Endothelial cell of umbilical vein (primary cell): ENCODE results near the gene ABHD10. TPM values are rescaled to one million over a fixed set of nuclear protein-coding genes. Genes with fewer than 3 reads are reported as not detected.

Experiments
- BruUV-seq: library from RNA; stranded (reverse); fragments of 400-500 nt; replicated peaks from 2 replicates; lab custom pipeline; 2021; lab: Mats Ljungman, UMichigan
- CTCF ChIA-PET: fragments of 300-600, 350-600 bp; sonication (Branson Sonifier 250); formaldehyde crosslinking; loops from one replicate; lab custom pipeline; 2021; ENCODE audit warnings: antibody characterized with exemption, inconsistent platforms; lab: Charles Lee
- POLR2A ChIA-PET: fragments of 300-600, 350-600 bp; sonication (Branson Sonifier 250); formaldehyde crosslinking; loops from one replicate; lab custom pipeline; 2021; ENCODE audit warnings: antibody characterized with exemption, inconsistent platforms; lab: Charles Lee
- DNase-seq: peaks from one replicate; pipeline ENCODE4 v3.0.0-alpha.2; 2011; ENCODE audit warnings: low read depth, low spot score
- FAIRE-seq: peaks from 2 replicates; lab custom pipeline; 2011; peaks lifted over from hg19 to GRCh38; lab: Jason Lieb, UNC
- H2AFZ ChIP-seq: 2 replicates; pipeline ENCODE4 v1.6.0; 2012; ENCODE audit warnings: low read depth, low read length, control low read depth, inconsistent platforms
- H3K27ac ChIP-seq: 2 replicates; pipeline ENCODE4 v1.5.1; 2011; ENCODE audit warnings: low read depth, mild to moderate bottlenecking, control low read depth, low read length, moderate library complexity; ENCODE audit not compliant: insufficient read depth
- H3K27me3 ChIP-seq, 2 experiments: 2 replicates each; pipeline versions ENCODE4 v1.6.0 to v1.6.1; 2011; ENCODE audit warnings: low read length in 2 of 2, mixed read lengths in 1 of 2; ENCODE audit not compliant: control insufficient read depth in 2 of 2, insufficient read depth in 2 of 2
- H3K36me3 ChIP-seq, 2 experiments: 2 replicates in 1 of 2; 3 replicates in 1 of 2; pipeline ENCODE4 v1.5.1; 2011; ENCODE audit warnings: low read length in 2 of 2, mild to moderate bottlenecking in 1 of 2, moderate library complexity in 1 of 2; ENCODE audit not compliant: control insufficient read depth in 2 of 2, insufficient read depth in 2 of 2; ENCODE audit errors: extremely low read depth in 1 of 2
- H3K4me1 ChIP-seq: 3 replicates; pipeline ENCODE4 v1.5.1; 2011; ENCODE audit warnings: mild to moderate bottlenecking, low read length; ENCODE audit not compliant: control insufficient read depth, insufficient read depth; ENCODE audit errors: extremely low read depth
- H3K4me2 ChIP-seq: 2 replicates; pipeline ENCODE4 v1.6.1; 2011; ENCODE audit warnings: low read length, control low read depth, mixed read lengths; ENCODE audit not compliant: insufficient read depth
- H3K4me3 ChIP-seq, 3 experiments: fragments of 200-600 bp in 1 of 3; sonication (generic), shearing (Covaris generic) in 1 of 3; replicated peaks in 1 of 3; 2 replicates each; pipeline ENCODE4 v1.5.1; 2011 to 2016; ENCODE audit warnings: control low read depth in 3 of 3, low read length in 3 of 3, mild to moderate bottlenecking in 2 of 3, inconsistent platforms in 1 of 3, low read depth in 1 of 3, moderate library complexity in 1 of 3; ENCODE audit not compliant: insufficient read depth in 1 of 3
- H3K79me2 ChIP-seq: 2 replicates; pipeline ENCODE4 v1.6.0; 2012; ENCODE audit warnings: low read length, inconsistent platforms; ENCODE audit not compliant: control insufficient read depth, insufficient read depth
- H3K9ac ChIP-seq: replicated peaks from 2 replicates; pipeline ENCODE3; 2011; ENCODE audit warnings: low read length, control low read depth; ENCODE audit not compliant: insufficient read depth; ENCODE audit errors: extremely low read depth
- H3K9me1 ChIP-seq: replicated peaks from 3 replicates; pipeline ENCODE4 v1.6.0; 2011; ENCODE audit warnings: mild to moderate bottlenecking, low read length; ENCODE audit not compliant: control insufficient read depth, insufficient read depth; ENCODE audit errors: extremely low read depth
- H3K9me3 ChIP-seq: replicated peaks from 2 replicates; pipeline ENCODE4 v1.5.1; 2012; ENCODE audit warnings: low read length, inconsistent platforms; ENCODE audit not compliant: control insufficient read depth, insufficient read depth
- H4K20me1 ChIP-seq: replicated peaks from 2 replicates; pipeline ENCODE3; 2011; ENCODE audit warnings: mild to moderate bottlenecking, low read length; ENCODE audit not compliant: control insufficient read depth, insufficient read depth; ENCODE audit errors: extremely low read depth
- EZH2 ChIP-seq: IDR thresholded peaks from 2 replicates; pipeline ENCODE4 v1.6.1; 2012; ENCODE audit warnings: borderline replicate concordance, low read depth, mild to moderate bottlenecking, moderate library complexity, low read length, inconsistent platforms; ENCODE audit not compliant: severe bottlenecking
- FOS ChIP-seq: IDR thresholded peaks from 2 replicates; pipeline ENCODE4 v1.6.1; 2011; ENCODE audit warnings: mild to moderate bottlenecking, low read length, moderate library complexity, borderline replicate concordance; ENCODE audit not compliant: insufficient read depth
- GATA2 ChIP-seq: IDR thresholded peaks from 2 replicates; pipeline ENCODE4 v1.7.0; 2011; ENCODE audit warnings: low read depth, mild to moderate bottlenecking, moderate library complexity, mixed read lengths, low read length; ENCODE audit not compliant: insufficient read length, insufficient read depth
- JUN ChIP-seq: IDR thresholded peaks from 2 replicates; pipeline ENCODE4 v1.6.1; 2011; ENCODE audit warnings: borderline replicate concordance, low read depth; ENCODE audit not compliant: insufficient read length, insufficient read depth
- MYC ChIP-seq: IDR thresholded peaks from one replicate; pipeline ENCODE4 v1.6.1; 2011; ENCODE audit warnings: mild to moderate bottlenecking, low read depth, low read length
- POLR2A ChIP-seq: IDR thresholded peaks from 2 replicates; pipeline ENCODE4 v1.6.1; 2012; ENCODE audit warnings: low read depth, mild to moderate bottlenecking, control low read depth, low read length
- POLR2AphosphoS5 ChIP-seq: IDR thresholded peaks from 2 replicates; pipeline ENCODE4 v1.6.1; 2012; ENCODE audit warnings: low read depth, mild to moderate bottlenecking, control low read depth, low read length, moderate library complexity; ENCODE audit not compliant: insufficient read depth
- dilution Hi-C: fragments of 300-500 bp; cut with MboI; formaldehyde crosslinking; loops from one replicate; pipeline ENCODE4 v1.15.0; 2019; ENCODE audit warnings: low sequenced_read_pairs; ENCODE audit not compliant: extremely low pct_ligation_motif_present
- intact Hi-C: fragments of 100-400 bp; cut with micrococcal nuclease; formaldehyde crosslinking; loops from one replicate; pipeline ENCODE4 v1.10.0; 2022
- polyA plus RNA-seq, 4 experiments: library from polyadenylated mRNA; depleted of rRNA in 3 of 4; stranded (reverse) in 3 of 4; unstranded in 1 of 4; fragments of >200 nt; gene quantifications; 2 replicates each; pipeline versions ENCODE4 v1.2.1 to v1.2.3, GENCODE V29; 2011 to 2012; ENCODE audit warnings: missing spikeins in 1 of 4
- total RNA-seq: library from RNA; stranded (reverse); gene quantifications from 2 replicates; pipeline ENCODE4 v1.2.3, GENCODE V29; 2021
- TF ChIP-seq, protein P1 (sequence below), 2 donors: IDR thresholded peaks; 1 replicate in 1 of 2; 2 replicates in 1 of 2; pipeline ENCODE4 v1.5.1; 2011; ENCODE audit warnings: low read length in 2 of 2, mild to moderate bottlenecking in 2 of 2, moderate library complexity in 2 of 2, control low read depth in 1 of 2, inconsistent platforms in 1 of 2, low read depth in 1 of 2; ENCODE audit not compliant: insufficient read depth in 1 of 2; ENCODE audit errors: extremely low read depth in 1 of 2
- TF ChIP-seq, protein P2 (sequence below): IDR thresholded peaks from 2 replicates; pipeline ENCODE4 v1.6.1; 2011; ENCODE audit not compliant: insufficient read depth, insufficient read length

The ABHD10 gene
- total and polyA plus RNA-seq, 2 donors (not counting 3 experiments of a cell fraction or from before 2014, with no cell fraction given) = 10.0 to 37.0 TPM

DNA sequence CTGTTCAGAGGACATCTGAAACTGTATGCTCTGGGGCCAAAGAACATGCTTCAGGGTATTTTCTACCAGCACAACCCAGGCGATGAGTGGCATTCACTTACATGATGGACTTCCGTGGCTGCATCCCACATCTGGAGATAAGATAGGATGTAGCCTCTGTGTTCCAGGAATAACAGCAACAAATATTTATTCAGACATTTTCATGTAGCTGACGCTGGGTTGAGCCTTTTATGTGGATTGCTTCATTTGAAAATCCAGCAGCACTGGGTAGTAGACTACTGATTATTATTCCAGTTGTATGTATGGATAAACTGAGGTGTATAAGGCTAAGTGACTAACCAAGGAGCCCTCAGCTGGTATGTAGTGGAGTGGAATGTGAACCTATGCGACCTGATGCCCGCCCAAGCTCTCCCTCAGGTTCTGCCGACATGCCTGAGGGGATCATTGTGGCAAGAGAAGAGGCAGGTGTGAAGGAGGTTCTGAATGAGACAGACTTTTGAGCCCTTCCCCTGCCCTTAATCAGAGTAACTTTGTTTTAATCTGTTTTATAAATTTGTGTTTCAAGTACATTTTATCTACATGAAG is 25.9 kb upstream of the ABHD10 start:
- ChIA-PET CTCF (interaction anchor here (4.7 kb wide), 1 partner anchor 14 kb away, joined by 20 read pairs; no protein-coding TSS in a partner anchor), POLR2A (no interaction called here)
- Histone ChIP-seq H3K9ac (no peak overlapping the region), H3K27me3 (no peaks in the 10 kb centered on the region), H3K27ac (no peak overlapping the region), H3K4me3 (no peak overlapping the region), H3K9me3 (no peaks in the 10 kb centered on the region), H2AFZ (no peak overlapping the region), H4K20me1 (no peaks in the 10 kb centered on the region), H3K9me1 (no peaks in the 10 kb centered on the region), H3K79me2 (no peaks in the 10 kb centered on the region), H3K36me3 (peaks cover 7 to 15% of the 10 kb centered on the region in 2 experiments), H3K4me1 (peaks cover 23% of the 10 kb centered on the region), H3K4me2 (no peak overlapping the region)
- dilution Hi-C loops = no loop called here
- no peak for DNase-seq
- intact Hi-C loops = no loop called here
- no peak for TF ChIP-seq EZH2
- no peak for TF ChIP-seq JUN
- TF ChIP-seq GATA2 = no peak
- no TSS peak for BruUV-seq
- no peak for FAIRE-seq

DNA sequence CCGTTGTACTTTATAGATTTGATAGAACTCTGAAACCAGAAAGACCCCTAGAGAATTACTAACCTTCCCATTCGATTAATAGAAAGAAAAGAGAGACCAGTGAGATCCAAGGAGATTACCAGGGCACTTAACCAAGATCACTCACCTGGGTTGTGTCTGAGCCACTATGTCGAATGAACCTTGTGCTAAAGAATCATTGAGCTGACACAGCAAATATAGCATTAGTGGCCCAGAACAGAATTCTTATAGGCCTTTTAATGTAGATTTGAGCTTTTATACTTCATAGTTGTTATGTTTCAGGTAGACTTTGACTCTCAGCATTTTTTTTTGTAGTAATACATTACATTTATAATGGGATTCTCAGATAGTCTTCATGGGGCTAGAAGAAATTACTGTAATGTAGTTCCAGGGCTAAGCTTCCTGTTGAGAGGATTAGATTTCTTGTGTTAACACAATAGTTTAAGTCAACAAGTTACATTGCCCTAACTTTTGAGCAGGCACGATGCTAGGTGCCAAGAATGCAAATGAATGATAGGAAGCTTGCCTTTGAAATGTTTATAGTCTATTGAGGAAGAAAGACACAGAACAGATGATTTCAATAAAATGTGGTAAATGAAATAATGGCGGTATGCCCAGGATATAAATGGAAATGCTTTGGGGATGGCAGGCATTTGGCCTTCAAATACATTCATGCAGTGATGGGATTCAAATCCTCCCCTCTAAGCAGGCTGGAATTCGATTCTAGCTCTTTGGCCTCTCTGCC is 24.4 kb upstream of the ABHD10 start:
- intact Hi-C loops = no loop called here
- Histone ChIP-seq H3K27ac (no peak overlapping the region), H4K20me1 (no peaks in the 10 kb centered on the region), H3K9ac (no peak overlapping the region), H3K4me3 (no peak overlapping the region), H3K9me1 (no peaks in the 10 kb centered on the region), H3K27me3 (no peaks in the 10 kb centered on the region), H3K4me1 (peaks cover 28% of the 10 kb centered on the region), H3K36me3 (peaks cover 3 to 15% of the 10 kb centered on the region in 2 experiments), H2AFZ (no peak overlapping the region), H3K9me3 (no peaks in the 10 kb centered on the region), H3K4me2 (no peak overlapping the region), H3K79me2 (no peaks in the 10 kb centered on the region)
- TF ChIP-seq POLR2A = no peak
- TF ChIP-seq MYC = no peak
- no peak for TF ChIP-seq FOS
- TF ChIP-seq, protein P1, sequence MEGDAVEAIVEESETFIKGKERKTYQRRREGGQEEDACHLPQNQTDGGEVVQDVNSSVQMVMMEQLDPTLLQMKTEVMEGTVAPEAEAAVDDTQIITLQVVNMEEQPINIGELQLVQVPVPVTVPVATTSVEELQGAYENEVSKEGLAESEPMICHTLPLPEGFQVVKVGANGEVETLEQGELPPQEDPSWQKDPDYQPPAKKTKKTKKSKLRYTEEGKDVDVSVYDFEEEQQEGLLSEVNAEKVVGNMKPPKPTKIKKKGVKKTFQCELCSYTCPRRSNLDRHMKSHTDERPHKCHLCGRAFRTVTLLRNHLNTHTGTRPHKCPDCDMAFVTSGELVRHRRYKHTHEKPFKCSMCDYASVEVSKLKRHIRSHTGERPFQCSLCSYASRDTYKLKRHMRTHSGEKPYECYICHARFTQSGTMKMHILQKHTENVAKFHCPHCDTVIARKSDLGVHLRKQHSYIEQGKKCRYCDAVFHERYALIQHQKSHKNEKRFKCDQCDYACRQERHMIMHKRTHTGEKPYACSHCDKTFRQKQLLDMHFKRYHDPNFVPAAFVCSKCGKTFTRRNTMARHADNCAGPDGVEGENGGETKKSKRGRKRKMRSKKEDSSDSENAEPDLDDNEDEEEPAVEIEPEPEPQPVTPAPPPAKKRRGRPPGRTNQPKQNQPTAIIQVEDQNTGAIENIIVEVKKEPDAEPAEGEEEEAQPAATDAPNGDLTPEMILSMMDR (IDR thresholded peaks at IDR 0.05; ENCODE audit: extremely low read depth in 1 of 2, insufficient read depth in 1 of 2, low read depth in 1 of 2, low read length in 2 of 2) = no peak
- TF ChIP-seq POLR2AphosphoS5 = no peak
- TF ChIP-seq, protein P2, sequence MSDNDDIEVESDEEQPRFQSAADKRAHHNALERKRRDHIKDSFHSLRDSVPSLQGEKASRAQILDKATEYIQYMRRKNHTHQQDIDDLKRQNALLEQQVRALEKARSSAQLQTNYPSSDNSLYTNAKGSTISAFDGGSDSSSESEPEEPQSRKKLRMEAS = no peak
- no peak for TF ChIP-seq EZH2
- no peak for TF ChIP-seq JUN
- TF ChIP-seq GATA2 = no peak
- FAIRE-seq (no peak), DNase-seq (peak; percentile 77)
- dilution Hi-C loops = no loop called here
- ChIA-PET POLR2A (interaction anchor here (0.6 kb wide), 1 partner anchor 658 kb away, joined by 7 read pairs; no protein-coding TSS in a partner anchor), CTCF (interaction anchor here (0.6 to 4.7 kb wide), 11 partner anchors 13 to 237 kb away, joined by 3 to 26 read pairs (median 4); no protein-coding TSS in a partner anchor)
- BruUV-seq = no TSS peak
